ENCODE results near the gene THSD7A. TPM values are rescaled to one million over a fixed set of nuclear protein-coding genes. Genes with fewer than 3 reads are reported as not detected.

The THSD7A gene
- total and polyA plus RNA-seq, 10 of the 15 experiments (the other 5 are each of a cell fraction or from before 2014, with no cell fraction given): 0.03 to 0.09 (median 0.03) TPM; not detected in 7

DNA sequence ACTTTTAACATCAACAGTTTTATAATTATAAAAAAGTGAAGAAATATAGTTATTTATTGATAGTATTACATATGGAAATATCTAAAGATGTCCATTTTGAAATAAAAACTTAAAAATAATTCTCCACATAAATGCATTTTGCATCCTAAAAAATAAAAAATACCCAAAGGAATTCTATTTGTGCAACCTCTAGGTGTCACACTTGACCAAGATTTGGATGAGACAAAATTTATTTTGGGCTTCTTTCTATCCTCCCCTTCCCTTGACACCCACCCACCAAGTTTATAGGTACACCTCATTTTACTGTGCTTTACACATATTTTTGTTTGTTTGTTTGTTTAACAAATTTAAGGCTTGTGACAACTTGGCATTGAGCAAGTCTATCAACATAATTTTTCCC, 3.3 kb upstream of the THSD7A start:
- no peak overlapping the region for H3K27ac ChIP-seq (ENCODE audit: control insufficient read depth, insufficient read depth)
- H4K20me1 ChIP-seq (ENCODE audit: control insufficient read depth, insufficient read depth): no peaks in the 10 kb centered on the region
- H3K79me2 ChIP-seq (ENCODE audit: control insufficient read depth, insufficient read depth, low read length): no peaks in the 10 kb centered on the region
- ChIA-PET POLR2A (no interaction called here), RAD21 (ENCODE audit: unreplicated experiment) (interaction anchor here (1.5 kb wide), 1 partner anchor 487 kb away, joined by 6 read pairs; no protein-coding TSS in a partner anchor), SMC1A (ENCODE audit: uncharacterized antibody, unreplicated experiment) (interaction anchor here (1.2 kb wide), 1 partner anchor 11 kb away, joined by 3 read pairs; no protein-coding TSS in a partner anchor), CTCF (interaction anchor here (1.3 kb wide), 1 partner anchor 660 kb away, joined by 4 read pairs; no protein-coding TSS in a partner anchor)
- in situ Hi-C loops (cut with MboI) (no loop called here), intact Hi-C loops (cut with micrococcal nuclease; ENCODE audit: unreplicated experiment) (loop anchor here (5.0 kb wide), 2 partner anchors 487 to 657 kb away; no protein-coding TSS in a partner anchor)
- no TSS peak for BruUV-seq (replicated peaks)
- TF ChIP-seq RAD21 (IDR thresholded peaks at IDR 0.05; ENCODE audit: insufficient read depth, low read depth, low read length) (peak; percentile 27), KAT2A (conservative IDR thresholded peaks at IDR 0.05; ENCODE audit: control insufficient read depth, low read depth, low read length) (no peak)
- TF ChIP-seq, protein P1, sequence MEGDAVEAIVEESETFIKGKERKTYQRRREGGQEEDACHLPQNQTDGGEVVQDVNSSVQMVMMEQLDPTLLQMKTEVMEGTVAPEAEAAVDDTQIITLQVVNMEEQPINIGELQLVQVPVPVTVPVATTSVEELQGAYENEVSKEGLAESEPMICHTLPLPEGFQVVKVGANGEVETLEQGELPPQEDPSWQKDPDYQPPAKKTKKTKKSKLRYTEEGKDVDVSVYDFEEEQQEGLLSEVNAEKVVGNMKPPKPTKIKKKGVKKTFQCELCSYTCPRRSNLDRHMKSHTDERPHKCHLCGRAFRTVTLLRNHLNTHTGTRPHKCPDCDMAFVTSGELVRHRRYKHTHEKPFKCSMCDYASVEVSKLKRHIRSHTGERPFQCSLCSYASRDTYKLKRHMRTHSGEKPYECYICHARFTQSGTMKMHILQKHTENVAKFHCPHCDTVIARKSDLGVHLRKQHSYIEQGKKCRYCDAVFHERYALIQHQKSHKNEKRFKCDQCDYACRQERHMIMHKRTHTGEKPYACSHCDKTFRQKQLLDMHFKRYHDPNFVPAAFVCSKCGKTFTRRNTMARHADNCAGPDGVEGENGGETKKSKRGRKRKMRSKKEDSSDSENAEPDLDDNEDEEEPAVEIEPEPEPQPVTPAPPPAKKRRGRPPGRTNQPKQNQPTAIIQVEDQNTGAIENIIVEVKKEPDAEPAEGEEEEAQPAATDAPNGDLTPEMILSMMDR (IDR thresholded peaks at IDR 0.05 in 2 of 3, conservative IDR thresholded peaks at IDR 0.05 in 1 of 3; ENCODE audit: control insufficient read depth in 2 of 3, extremely low read depth in 1 of 3, insufficient read depth in 1 of 3, low read depth in 3 of 3, low read length in 3 of 3): peak in 1 of 3 experiments; percentile 20; a peak in 1 of 6 replicates
- H3K9ac ChIP-seq (ENCODE audit: control insufficient read depth, insufficient read depth, low read length): no peak overlapping the region
- no peaks in the 10 kb centered on the region for H3K36me3 ChIP-seq (ENCODE audit: control insufficient read depth in 2 of 2, insufficient read depth in 2 of 2, low read length in 1 of 2)
- H3K27me3 ChIP-seq (replicated peaks in 1 of 2; ENCODE audit: control insufficient read depth in 2 of 2, insufficient read depth in 2 of 2, low read length in 1 of 2): peaks cover 1 to 16% of the 10 kb centered on the region in 2 experiments; a peak in 3 of 4 replicates
- H3K4me3 ChIP-seq: no peak overlapping the region
- no peaks in the 10 kb centered on the region for H3K4me1 ChIP-seq (ENCODE audit: control insufficient read depth, insufficient read depth, low read length)
- FAIRE-seq (no peak), ATAC-seq (no peak), DNase-seq (ENCODE audit: low read depth, low spot score) (no peak)
- no peak overlapping the region for H3K4me2 ChIP-seq (ENCODE audit: control insufficient read depth, insufficient read depth)
- no peaks in the 10 kb centered on the region for H3K9me3 ChIP-seq (replicated peaks; ENCODE audit: control insufficient read depth, insufficient read depth, low read length)
- H2AFZ ChIP-seq (ENCODE audit: control insufficient read depth, low read depth, low read length): no peak overlapping the region

DNA sequence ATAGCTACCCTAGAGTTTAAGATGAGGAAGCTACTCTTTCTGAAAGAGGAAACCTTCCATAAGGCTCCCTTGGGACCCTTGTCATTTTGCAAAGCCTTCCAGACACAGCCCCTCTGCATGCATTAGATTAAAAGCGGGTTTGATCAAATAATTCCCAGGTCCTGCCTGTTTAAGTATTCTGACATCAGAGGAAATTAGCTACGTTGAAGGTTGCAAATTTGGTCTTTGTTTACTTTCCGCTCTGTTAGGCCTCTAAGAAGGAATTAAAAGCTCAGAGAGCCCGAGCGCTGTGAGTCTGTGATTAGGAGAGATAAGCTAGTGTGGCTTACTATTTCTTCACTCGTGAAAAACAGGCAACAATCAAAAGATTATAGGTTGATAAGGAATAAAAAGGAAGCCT, 1.4 kb upstream of the THSD7A start:
- BruUV-seq (replicated peaks): no TSS peak
- 7% methylated on average over 6 of the region's 6 CpGs for WGBS (ENCODE audit: insufficient coverage, insufficient replicate concordance, low lambda C conversion rate, missing lambda C conversion rate)
- Histone ChIP-seq H3K36me3 (ENCODE audit: control insufficient read depth in 2 of 2, insufficient read depth in 2 of 2, low read length in 1 of 2) (no peaks in the 10 kb centered on the region), H3K9ac (ENCODE audit: control insufficient read depth, insufficient read depth, low read length) (no peak overlapping the region), H3K79me2 (ENCODE audit: control insufficient read depth, insufficient read depth, low read length) (no peaks in the 10 kb centered on the region), H3K4me1 (ENCODE audit: control insufficient read depth, insufficient read depth, low read length) (no peaks in the 10 kb centered on the region), H4K20me1 (ENCODE audit: control insufficient read depth, insufficient read depth) (no peaks in the 10 kb centered on the region), H3K4me2 (ENCODE audit: control insufficient read depth, insufficient read depth) (no peak overlapping the region), H3K27ac (ENCODE audit: control insufficient read depth, insufficient read depth) (no peak overlapping the region), H2AFZ (ENCODE audit: control insufficient read depth, low read depth, low read length) (no peak overlapping the region), H3K27me3 (replicated peaks in 1 of 2; ENCODE audit: control insufficient read depth in 2 of 2, insufficient read depth in 2 of 2, low read length in 1 of 2) (peaks cover 1 to 16% of the 10 kb centered on the region in 2 experiments; a peak in 3 of 4 replicates), H3K9me3 (replicated peaks; ENCODE audit: control insufficient read depth, insufficient read depth, low read length) (no peaks in the 10 kb centered on the region), H3K4me3 (no peak overlapping the region)
- CTCF ChIA-PET: interaction anchor here (1.4 kb wide), 1 partner anchor 17 kb away, joined by 4 read pairs; no protein-coding TSS in a partner anchor
- RAD21 ChIA-PET (ENCODE audit: unreplicated experiment): no interaction called here
- in situ Hi-C loops (cut with MboI): no loop called here
- intact Hi-C loops (cut with micrococcal nuclease; ENCODE audit: unreplicated experiment): no loop called here
- no peak for FAIRE-seq
- no peak for DNase-seq (ENCODE audit: low read depth, low spot score)
- ATAC-seq: no peak
- SMC1A ChIA-PET (ENCODE audit: uncharacterized antibody, unreplicated experiment): interaction anchor here (1.4 to 1.6 kb wide), 2 partner anchors 16 to 81 kb away, joined by 3 to 4 read pairs; no protein-coding TSS in a partner anchor
- POLR2A ChIA-PET: no interaction called here
- TF ChIP-seq KLF5 (IDR thresholded peaks at IDR 0.05; ENCODE audit: partially characterized antibody): no peak
- no peak for TF ChIP-seq SMARCA5 (IDR thresholded peaks at IDR 0.05)
- TF ChIP-seq NR2C2 (IDR thresholded peaks at IDR 0.05; ENCODE audit: borderline replicate concordance, control insufficient read depth, insufficient read length, low read depth): no peak
- TF ChIP-seq KDM1A (IDR thresholded peaks at IDR 0.05; ENCODE audit: borderline replicate concordance): no peak
- no peak for TF ChIP-seq NR2C1 (IDR thresholded peaks at IDR 0.05)
- TF ChIP-seq ZNF592 (IDR thresholded peaks at IDR 0.05): no peak
- no peak for TF ChIP-seq POLR2AphosphoS2 (IDR thresholded peaks at IDR 0.05; ENCODE audit: low read depth, low read length)
- TF ChIP-seq NR2F1 (conservative IDR thresholded peaks at IDR 0.05): no peak
- TF ChIP-seq ZSCAN29 (IDR thresholded peaks at IDR 0.05): no peak
